Activated naive CD4-positive, alpha-beta T cell treated with anti-CD3 and anti-CD28 coated beads, Interleukin-2, amount 50 U/mL, for 16 hours (primary cell): Measurements from ENCODE around the gene TBX15.
"Not testable (repeated sequence)": the region's sequence is repeated elsewhere in the genome, so short reads cannot be mapped to it uniquely, and the experiment has no call there.

Source experiments
- DNase-seq: peaks from one replicate; pipeline ENCODE4 v3.0.0-alpha.2; 2020

The TBX15 gene

DNA sequence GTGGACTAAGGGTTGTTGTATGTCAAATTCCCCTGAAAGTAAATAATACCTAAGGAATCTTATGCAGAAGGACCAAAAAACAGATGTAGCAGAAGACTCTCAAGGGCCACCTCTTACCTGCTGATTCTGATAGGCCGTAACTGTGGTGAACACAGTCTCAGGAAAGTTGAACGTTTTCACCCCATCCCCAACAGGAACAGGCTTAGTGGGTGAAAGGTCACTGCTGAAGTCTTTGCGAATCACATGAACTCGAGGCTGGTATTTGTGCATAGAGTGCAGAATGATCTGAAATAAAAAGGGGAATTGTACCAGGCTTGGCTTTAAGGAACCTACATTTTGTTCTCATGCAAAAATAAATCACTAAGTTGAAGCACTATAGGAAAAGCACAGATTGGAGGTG lies 64.8 kb downstream of the TBX15 start:
- no peak for DNase-seq

DNA sequence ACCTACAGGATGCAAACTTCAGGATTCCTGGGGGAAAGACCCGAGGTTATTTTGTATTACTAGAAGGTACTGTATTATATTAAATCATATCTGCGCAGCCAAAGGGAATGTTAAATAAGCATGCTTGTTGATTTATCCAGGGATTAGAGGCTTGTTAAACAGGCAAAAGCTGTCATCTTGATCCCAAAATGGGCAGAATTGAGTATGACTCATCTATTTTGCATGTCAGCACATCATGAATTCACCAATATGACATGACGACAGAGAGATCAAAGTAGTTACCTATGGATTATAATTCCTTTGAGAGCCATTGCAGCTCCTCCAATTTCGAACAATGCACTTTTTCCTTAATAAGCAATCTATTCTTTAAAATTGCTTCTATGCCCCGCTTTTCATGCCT lies 66.1 kb downstream of the TBX15 start:
- no peak for DNase-seq

DNA sequence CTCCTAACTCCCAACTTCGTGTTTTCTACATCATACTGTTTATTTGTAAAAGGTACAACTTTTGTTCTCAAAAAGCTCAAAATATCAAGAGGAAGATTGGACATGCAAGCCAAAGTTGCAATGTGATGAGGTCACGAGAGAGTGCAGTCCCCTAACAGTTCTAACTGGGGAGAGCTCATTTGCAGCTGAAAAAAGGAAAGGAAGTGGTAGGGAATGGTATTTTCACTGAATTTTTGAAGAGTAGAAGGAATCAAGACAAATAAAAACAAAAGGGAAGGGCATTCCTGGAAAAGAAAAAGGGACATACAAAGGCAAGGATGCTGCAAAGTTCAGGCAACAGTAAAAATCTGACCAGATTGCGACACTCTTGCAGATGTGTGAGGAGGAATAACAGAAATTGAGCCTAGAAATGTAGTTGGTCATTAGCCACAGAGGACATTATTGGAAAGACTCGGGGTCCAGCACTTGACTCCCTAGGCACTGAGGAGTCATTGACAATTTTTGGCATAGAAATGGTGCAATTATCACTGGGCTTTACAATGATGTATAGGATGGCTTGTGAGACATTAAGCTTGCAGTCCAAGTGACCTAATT lies 67.9 kb downstream of the TBX15 start:
- no peak for DNase-seq

DNA sequence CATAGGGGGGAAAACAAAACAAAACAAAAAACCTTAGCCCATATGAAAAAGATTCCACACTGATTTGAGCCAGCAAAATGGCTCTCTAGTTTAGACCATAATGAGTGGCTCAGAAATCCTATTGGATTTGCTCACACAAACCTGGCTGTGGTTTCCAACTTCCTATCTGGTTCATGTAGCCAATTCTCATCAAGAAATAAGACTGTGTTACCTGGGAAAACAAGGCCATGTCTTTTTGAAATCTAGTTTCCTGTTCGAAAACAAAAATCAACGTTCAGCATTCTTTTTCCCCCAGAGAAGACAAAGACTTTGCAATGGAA lies 69.2 kb downstream of the TBX15 start:
- no peak for DNase-seq

DNA sequence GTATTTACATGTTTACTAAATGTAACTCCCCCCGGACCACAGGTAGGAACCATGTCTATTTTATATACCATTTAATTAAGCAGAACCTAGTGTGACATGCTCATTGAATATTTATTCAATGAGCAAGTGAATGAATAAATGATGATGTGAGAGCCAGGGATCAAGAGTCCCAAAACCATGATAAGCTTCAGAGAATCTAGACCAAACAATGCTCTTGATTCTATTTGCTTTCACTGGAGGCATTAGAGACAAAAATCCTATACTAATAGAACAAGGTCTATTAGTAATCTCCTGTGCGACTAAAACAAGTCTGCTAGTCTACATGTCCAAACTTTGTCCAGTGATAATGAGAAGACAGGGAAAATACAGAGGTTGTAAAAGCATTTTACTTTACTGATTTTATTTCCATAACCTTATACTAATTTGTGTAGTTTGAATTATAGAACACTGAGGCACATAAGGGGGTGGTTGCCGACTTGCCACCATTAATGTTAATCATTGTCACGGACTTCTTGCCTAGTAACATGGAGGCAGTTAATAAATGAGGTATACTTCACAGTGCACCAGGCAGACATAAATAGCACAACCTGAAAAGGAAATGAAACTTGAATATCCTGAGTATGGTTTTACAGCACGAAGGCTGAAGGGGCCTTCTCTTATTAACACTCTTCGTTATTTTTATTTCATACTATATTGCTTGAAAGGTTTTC lies 69.8 kb downstream of the TBX15 start:
- DNase-seq = no peak

DNA sequence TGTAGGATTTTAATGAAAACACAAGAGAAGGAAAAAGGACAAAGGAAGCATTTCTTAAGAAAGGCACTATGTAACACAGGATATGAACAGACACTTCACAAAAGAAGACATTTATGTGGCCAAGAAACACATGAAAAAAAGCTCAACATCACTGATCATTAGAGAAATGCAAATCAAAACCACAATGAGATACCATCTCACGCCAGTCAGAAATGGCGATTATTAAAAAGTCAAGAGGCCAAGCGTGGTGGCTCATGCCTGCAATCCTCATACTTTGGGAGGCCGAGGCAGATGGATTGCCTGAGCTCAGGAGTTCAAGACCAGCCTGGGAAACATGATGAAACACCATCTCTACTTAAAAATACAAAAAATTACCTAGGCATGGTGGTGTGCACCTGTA lies 71.8 kb downstream of the TBX15 start:
- not testable (repeated sequence) for DNase-seq

DNA sequence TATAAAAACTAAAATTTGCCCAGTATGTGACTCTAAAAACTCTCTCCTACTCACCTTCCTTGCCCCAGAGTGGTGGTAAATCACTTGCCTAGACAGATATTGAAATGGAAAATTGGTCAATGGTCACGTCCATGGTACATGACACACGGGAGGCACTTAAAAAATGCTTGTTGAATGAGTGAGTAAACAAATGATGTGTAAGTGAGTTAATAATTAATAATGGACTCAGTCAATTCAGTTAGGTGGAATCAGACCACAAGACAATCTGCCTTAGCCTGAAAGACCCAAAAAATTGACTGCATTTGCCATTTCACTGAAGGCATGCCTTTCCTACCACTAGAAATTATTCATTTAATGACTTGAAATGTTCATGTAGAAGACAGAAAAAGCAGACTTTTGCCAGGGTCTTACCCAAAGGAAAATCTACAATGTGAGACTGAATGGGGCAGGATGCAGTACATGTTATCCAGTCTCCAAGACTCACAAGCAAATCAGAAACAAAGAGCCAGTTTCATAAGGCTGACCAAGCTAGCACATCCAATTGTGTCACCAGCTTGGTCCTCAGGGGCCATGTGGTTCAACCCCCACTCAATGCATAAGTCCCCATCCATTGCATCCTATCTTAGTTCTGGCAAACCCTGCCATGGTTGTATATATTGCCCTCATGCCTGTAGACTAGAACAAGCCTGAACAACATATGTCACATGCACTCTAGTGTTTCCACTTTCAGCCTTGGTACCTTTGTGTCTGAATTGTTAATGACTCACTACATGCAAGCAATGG lies 73.6 kb downstream of the TBX15 start:
- no peak for DNase-seq

DNA sequence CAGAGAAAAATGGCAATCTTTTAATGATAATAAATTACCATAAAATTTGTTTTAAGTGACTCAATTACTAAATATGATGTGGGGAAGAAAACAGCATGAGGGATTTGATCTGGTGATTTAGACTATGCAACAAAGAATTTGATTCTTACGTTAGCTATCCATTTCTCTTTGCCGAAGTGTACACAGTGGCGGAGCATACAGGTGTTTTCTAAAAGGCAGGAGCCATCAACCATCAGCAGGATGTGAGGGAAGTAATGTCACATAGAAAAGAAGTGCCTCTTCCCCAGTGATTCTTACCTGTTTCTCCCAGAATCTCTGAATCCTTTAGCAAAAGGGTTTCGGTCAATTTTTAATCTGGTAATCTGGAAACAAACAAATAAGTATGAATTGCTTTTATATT lies 74.3 kb downstream of the TBX15 start:
- DNase-seq = no peak

DNA sequence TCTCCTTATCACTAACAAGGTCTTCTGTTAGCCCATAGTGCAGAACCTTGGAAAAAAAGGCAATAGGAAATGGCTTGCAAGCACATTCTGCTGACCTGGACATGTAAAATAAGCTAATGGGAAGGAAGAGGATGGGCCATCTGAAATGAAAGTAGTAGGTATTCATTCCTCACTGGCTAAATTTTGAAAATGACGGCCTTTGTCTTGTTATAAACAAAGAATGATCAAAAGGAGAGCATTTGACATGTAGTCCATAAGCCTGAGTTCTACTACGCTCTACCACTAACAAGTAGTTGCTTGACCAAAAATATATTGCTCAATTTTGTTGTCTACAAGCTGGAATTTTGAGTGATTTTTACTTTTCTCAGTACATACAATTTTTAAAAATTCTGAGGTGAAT lies 75.6 kb downstream of the TBX15 start:
- no peak for DNase-seq

DNA sequence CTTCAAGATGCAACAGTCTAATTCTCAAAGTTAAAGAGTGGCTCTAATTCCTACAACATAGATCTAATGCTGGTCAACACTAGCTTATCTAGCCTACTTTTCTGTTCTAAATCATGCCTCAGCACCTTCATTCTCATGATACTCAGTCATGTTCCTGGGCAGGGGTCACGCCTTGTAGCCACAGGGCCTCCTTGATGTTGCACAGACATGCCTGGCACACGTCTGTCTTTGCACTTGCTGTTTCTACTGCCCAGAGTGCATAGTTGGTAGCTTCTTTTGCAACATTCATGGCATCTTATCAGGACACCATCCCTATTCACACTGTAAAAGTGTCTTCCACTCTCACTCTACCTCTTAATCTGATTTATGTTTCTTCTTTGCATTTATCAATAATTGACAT lies 76.6 kb downstream of the TBX15 start:
- DNase-seq = no peak

DNA sequence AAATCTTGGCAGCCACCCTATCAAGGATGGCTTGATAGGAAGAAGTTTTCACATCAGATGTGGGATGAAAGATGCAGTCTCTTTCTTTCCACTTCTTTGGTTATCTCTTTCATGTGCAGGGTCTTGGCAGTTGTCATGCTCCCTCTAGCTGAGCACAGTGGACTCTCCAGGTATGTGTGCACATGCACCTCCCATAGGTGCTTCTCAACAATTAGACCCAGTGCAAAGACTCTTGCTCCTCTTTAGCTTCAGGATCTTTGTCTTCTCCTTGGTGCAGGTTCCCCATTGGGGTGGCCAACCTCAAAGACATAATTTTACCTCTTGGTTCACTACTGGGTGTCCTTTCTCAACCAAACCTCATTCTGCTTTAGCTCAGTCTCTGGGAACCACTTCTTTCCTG lies 80.7 kb downstream of the TBX15 start:
- DNase-seq = no peak

DNA sequence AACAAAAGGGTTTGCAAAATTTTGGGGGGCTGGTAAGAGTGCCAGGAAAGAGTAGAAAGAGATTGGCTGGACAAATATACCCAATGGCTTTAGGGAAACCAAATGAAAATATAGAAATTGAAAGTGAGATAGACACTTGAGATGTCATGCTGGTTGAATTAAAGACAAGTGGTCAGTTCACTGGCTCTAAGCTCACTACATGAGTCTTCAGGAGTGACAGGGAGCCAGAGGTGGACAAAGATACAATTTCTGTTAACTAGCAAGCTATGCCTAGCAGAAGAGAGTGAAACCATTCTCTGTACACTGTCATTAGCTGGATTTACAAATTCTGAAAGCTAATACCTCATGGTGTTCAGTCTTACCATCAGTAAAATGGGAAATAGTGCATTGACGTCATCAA lies 82.5 kb downstream of the TBX15 start:
- no peak for DNase-seq

DNA sequence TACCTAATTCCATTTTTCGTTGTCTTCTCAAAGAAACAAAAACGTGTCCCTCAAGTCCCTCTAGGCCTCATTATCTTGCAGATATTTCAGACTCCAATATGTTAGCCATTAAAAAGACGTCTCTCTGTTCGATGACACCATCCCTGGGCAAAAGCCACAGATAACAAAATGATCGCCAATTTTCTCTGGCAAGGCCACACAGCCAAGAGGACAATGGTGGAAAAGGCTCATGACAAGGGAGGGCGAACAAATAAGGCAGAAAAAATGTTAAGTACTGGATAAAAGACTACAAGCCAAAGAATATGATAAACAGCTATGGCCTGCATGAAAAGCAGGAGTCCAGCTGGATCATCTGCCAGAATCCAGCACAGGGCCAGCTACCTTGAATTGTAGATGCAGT lies 82.9 kb downstream of the TBX15 start:
- no peak for DNase-seq

DNA sequence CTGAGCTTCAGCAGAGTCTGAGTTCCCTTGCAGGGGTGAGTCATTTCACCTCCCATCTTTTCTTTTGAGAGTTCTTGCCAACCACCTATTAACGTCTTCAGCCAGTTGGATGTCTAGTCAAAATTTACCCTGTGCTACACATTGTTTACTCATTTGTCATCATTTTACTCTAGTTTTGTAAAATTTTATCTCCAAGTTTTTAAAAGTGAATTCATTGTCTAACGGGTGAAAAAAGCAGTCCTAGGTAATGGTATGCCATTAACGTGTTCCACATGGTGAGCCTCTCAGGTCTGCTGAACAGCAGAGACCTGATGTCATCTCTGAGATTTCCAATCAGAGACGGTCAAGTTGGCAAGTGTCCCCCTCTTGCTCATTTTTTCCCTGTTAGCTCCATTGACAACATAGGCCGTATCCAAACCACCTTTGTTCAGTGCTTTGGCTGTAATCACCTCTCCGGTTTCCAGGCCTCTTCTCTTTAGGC lies 85.4 kb downstream of the TBX15 start:
- DNase-seq = no peak

DNA sequence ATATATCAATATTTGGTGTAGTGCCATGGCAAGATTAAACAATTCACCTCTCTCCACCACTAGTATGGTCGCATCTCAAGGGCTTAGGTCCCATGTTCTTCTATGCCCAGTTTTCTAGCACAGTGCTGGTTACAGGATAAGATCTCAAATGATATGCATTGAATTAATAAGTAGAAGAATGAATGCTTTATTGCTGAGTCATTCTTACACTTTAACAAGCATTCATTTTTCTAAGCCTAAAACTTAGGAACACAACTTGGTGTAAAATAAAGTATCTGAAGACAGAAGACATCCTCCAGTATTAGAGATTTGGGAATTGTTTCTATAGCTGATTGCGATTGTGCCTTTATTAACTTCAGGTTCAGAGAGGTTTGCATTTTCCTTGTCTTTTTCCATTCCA lies 85.8 kb downstream of the TBX15 start:
- DNase-seq = no peak

DNA sequence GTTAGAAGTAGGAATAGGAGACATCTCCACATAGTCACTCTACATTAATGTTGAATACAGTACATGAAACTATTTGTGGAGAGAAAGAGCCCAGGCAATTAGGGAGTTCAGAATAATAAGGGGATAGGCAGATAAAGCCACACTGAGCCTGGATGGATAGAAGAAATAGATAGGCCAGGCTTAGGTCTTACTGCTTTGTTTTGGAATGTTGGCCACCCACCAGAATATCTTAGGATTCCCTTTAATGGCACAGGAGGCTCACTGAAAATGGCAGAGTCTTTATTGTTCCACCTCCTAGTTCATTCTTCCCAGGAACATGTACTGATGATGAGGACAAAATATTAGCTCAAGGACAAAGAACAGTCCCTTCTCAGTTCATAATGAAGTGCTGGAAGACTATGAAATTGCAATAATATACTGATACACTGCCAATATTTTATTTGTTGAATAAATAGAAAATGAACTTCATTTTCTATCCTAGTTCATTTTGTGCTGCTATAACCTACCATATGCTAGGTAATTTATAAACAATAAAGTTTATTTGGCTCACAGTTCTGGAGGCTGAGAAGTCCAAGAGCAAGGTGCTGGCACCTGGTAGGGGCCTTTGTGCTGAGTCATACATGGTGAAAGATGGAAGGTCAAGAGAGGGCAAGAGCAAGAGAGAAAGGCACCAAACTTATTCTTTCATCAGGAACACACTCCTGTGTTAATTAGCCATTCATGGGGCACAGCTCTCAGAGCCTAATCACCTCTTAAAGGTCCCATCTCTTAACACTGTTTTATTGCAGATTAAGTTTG lies 87.3 kb downstream of the TBX15 start:
- DNase-seq = no peak

DNA sequence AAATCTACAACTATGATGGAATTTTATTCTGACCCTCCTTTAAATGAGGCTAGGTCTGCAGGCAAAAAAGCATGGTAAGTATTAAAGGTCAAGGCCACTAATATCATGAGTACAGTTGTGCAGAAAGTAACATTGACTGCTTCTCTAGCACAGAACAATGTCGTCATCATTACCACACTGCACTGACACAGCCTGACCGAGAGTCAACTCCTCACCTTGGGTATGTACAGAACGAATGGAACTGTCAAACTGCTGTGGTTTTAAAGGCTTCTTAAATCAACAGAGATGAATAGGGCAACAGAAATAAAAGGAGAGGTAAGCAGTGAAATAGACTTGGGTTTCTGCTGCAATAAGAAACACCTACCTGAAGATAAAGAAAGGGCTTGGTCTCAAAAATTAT lies 88.8 kb downstream of the TBX15 start:
- DNase-seq = no peak

DNA sequence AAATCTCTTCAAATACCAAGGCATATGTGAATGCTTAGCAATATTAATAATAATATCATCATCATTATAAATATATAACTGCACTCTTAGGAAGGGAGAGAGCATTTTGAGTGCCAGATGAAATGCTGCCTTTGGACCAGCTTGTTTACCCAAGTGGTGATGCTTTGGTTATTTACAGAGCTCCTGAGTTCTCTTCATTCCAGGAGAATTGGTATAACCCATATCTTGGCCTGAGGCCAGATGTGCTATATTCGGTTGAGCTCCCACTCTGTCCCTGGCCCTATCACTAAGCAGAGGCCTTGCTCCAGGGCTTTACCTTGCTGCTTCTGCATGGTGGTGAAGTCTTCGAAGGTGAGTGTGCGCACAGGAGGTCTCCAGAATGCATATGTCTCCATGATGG lies 89.4 kb downstream of the TBX15 start:
- no peak for DNase-seq

DNA sequence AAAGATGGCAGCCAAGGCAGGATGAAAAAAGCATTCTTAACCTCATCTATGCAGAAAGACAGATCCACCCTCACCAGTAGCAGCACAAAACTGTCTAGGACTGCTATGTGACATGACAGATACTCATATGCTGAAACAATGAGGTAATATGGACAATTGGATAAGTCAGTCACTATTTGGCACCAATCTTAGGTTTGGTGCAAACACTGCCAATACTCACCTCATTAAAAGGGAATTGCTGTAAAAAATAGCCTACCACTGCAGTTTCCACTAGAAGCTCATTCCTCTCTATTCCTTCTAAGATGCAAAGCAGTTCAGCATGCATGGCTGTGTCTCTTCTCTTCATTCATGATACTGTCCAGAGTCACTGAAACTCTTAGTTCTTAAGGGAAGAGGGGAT lies 91.7 kb downstream of the TBX15 start:
- DNase-seq = no peak

DNA sequence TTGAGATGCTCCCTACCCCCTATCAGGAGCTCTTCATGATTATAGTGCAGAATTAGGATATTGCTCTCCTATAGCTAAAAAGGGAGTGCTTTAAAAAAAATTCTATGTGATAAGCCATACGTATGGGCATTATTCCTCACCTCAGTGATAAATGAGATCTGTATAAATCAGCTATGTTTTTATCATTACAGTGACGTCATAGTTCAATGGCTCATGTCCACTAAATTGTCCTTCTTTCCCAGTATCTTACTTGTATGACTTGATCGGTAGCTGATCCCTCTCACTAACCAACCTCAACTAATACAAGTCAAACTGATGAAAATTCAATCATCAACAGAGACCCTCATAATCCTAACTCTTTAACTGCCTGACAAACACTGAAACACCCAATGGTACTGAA lies 93.3 kb downstream of the TBX15 start:
- DNase-seq = no peak

DNA sequence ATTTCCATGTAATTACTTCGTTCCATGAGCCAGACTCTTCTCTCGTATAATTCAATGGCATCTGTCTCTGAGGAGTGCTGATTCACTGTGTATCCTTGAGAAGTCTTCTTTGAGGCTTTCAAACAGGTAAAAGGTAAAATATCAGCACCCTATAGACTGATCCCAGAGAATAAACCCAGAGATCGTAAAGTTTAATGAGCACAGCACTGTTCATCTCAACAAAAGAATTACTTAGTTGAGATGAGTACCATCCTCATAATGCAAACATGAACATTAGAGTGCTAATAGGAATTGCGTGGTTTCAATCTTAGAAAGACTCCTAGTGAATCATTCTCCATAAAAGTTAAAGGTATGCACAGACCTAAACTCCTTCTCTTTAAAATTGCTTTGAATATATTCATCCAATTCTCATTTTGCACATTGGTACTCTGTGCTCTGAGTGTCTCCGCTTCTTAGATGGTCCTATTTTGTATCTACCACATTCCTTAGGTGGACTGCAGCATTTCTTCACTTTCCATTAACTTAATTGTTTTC lies 97.2 kb downstream of the TBX15 start:
- DNase-seq = no peak

DNA sequence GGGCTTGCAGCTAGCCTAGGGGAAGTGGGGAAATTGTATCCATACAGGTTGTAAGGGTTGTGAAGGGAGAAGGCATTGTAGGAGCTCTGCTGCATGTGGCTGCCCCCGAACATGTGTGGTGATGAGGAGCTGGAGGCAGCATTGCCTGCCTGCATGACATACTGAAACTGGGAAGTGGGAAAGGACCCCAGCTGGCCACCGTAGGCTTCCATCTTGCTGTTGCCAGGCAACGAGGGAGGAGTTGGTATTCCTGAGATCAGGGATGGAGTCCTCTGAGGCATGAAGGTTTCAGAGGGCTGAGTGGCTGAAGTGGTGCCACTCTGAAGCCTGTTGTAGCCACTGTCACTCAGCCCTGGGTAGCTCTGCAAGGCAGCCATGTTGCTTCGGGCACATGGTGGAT lies 103.2 kb downstream of the TBX15 start:
- no peak for DNase-seq

DNA sequence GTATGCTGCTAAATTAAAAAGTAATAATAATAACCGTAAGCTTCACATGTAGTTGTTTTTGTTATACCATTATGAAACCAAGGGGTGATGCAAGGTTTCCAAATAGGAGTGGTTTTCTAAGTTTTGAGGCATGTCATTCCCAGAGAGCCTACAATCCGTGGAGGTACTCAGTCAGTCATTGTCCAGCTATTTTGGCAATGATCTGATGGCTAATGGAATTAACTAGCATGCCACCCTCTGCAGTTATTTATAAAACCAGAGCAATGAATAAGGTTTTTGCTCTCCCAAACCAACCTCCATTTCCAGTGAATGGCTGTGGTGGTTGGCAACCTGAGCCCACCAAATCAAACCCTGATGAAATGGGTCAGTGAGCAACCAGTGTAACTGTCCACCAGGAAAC lies 106.4 kb downstream of the TBX15 start:
- DNase-seq = no peak
